Right kidney (tissue), 1 donor: ENCODE data around the gene NUDT2.

Experiments used
- DNase-seq: peaks from one replicate; pipeline ENCODE4 v3.0.0-alpha.2; 2016

NUDT2 gene

DNA sequence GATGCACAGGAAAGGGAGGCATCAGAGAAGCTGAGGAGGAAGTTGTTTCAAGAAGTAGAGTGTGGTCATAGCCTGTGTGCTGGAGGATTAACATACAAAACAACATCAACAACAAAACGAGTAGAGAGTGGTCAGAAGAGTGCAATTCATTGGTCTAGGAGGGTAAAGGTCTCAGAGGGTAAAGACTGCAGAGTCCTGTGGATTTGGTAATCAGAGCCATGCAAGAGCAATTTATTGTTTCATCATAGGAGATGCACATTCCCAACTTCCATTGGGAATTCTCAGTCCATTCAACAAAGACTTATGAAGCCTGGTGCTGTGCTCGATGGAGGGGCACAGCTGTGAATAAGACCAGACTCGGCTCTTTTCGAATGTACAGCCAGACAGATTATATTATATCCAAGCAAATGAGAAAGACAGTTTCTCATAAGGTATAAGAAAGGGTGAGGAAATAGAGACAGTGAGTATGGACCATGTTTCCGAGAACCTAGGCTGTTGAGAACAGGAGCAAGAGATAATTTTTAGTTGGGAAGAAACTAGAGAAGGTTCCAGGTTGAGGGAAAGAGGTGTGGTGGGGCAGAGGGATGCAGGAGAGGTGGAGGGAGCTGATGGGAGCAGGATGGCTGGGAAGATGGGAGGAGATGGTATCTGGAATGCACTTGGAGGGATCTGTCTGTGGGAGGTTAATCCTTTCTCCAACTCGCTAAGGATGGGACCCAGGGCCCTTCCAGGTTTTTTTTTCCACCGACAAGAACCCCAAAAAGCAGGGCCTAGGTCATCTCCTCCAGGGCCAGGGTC, 55.2 kb downstream of the NUDT2 start:
- DNase-seq: no peak

DNA sequence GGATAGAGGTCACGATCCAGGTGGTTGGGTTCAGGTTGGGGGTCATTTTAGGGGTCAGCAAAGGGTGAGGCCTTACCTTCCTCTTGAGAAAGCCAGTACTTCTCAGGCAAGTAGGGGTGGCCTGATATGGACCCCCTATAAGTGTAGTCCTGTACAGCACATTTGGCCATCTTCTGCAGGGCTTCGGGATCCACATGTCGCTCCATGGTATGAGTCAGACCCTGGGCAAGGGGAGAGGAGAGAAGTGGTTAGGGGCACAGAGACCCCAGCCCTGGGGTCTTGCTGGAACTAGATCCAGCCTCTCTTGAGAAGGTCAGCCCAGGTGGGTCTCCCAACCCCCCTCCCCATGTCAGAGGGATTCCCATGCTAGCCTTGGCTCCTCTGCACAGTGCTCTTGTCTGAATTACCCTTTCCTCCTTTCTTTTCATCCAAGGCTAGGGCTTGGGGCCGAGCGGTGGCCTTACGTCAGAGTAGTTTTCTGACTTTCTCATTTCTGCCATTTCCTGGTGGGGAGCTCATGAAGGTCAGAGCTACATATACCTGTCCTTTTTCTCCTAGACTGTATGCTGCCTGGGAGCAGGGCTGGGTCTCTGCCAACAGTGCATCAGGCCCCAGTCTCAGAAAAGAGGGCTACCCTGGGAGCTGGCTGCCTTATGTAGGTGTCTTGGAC, 56.3 kb downstream of the NUDT2 start:
- DNase-seq: no peak

DNA sequence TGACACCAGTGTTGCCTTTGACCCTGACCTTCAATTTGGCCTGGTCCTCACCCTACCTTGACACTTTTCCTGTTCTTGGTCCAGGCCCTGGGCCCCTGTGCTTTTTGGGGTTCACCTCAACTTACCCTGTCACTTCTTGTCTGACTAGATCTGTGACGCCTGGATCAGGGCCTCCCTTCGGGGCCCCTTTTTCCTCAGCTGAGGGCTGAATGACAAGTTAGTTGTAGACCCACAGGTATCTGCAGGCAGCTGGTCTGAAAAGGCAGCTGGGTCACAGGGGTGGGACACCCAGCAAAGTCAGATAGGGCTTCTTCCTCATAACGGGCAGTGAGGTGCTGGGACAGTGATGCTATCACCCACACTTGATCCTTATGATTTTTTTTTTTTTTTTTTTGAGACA, 57.3 kb downstream of the NUDT2 start:
- DNase-seq: no peak

DNA sequence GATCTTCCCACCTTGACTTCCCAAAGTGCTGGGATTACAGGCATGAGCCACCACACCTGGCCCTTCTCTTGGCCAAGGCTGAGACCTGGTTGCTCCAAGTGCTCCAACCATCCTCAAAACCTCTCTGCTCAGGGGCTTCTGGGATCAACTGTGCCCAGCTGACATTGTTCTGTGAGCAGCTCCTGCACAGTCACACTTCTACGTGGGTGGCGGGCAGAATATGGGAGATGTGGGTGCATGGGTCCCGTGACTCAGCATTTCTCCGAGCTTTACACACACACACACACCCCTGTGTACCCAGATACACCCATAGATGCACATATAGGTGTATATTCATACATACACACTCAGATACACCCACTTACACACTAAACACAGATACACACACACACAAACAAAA, 57.9 kb downstream of the NUDT2 start:
- DNase-seq: no peak

DNA sequence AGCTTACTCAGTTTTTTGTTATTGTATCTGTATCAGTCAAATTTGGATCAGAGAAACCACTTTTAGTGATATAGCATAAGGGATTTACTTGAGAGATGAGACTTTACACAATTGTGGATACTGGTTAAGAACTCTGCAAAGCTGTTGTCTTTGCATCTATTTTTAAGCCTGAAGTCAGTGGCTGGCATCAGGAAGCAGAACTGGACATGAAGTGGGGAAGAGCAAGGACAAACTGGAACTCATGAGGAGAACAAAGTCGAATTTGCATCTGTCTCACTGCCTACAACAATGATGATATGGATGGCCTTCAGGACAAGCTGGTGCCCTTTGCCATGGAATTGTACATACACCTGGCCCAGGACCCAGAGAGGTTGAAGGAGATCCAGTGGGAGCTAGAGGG, 63.1 kb downstream of the NUDT2 start:
- DNase-seq: no peak
